A549 (cell line): ENCODE results near the gene APLP2.

Source experiments
- CHD2 ChIP-seq: fragments of 150-350 bp; IDR thresholded peaks from 2 replicates; pipeline ENCODE4 v1.6.1; 2014; ENCODE audit warnings: low read length; ENCODE audit not compliant: partially characterized antibody
- JUN ChIP-seq, 2 experiments: fragments of >200 bp; sonication (Bioruptor Twin); formaldehyde crosslinking; IDR thresholded peaks; 2 replicates in 1 of 2; 3 replicates in 1 of 2; pipeline ENCODE4 v1.6.1; 2016 to 2017
- PHF8 ChIP-seq: fragments of 200-600 bp; sonication (generic); IDR thresholded peaks from 2 replicates; pipeline ENCODE4 v1.6.1; 2016; ENCODE audit warnings: low read depth, mild to moderate bottlenecking, antibody characterized with exemption, moderate library complexity, borderline replicate concordance
- POLR2A ChIP-seq: IDR thresholded peaks from 2 replicates; pipeline ENCODE4 v1.6.1; 2012; ENCODE audit warnings: mild to moderate bottlenecking, low read length
- POLR2AphosphoS2 ChIP-seq: conservative IDR thresholded peaks from 2 replicates; pipeline ENCODE4 v1.6.1; 2012; ENCODE audit warnings: low read length, improper control_type of control experiment, inconsistent platforms
- TF ChIP-seq, protein P1 (sequence below): fragments of >200 bp; sonication (Bioruptor Twin); formaldehyde crosslinking; IDR thresholded peaks from 3 replicates; pipeline ENCODE4 v1.5.1; 2016

DNA sequence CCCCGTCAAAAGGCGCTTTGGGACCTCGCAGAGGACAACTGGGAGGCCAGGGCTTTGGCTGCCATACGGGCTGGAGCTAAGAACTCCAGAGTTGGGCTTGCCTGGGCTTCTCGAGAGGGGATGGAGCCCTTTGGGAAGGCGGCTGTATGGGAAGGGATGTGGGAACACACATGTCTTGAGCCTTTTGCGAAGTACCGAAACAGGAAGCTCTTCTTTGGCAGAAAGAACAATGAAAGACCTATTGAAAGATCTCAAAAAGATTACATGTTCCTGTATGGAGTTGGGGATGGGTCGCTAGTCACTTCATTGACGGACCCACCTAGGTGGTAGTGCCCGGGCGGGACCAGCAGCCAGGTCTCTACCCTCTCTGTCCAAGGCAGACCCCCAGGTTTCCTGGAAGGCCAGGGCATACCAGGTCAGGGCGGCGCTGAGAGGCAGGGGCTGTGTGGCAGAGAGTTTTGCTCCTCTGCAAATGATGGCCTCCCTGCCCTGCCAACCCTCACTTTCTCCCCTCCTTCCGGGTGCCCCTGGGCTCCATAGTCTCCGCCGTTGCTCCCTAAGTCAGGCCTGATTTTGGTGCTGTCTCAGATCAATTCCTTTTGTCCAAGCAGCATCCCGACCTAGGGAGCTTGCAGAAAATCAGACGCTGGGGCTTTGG lies 90.9 kb downstream of the APLP2 start:
- TF ChIP-seq, protein P1, sequence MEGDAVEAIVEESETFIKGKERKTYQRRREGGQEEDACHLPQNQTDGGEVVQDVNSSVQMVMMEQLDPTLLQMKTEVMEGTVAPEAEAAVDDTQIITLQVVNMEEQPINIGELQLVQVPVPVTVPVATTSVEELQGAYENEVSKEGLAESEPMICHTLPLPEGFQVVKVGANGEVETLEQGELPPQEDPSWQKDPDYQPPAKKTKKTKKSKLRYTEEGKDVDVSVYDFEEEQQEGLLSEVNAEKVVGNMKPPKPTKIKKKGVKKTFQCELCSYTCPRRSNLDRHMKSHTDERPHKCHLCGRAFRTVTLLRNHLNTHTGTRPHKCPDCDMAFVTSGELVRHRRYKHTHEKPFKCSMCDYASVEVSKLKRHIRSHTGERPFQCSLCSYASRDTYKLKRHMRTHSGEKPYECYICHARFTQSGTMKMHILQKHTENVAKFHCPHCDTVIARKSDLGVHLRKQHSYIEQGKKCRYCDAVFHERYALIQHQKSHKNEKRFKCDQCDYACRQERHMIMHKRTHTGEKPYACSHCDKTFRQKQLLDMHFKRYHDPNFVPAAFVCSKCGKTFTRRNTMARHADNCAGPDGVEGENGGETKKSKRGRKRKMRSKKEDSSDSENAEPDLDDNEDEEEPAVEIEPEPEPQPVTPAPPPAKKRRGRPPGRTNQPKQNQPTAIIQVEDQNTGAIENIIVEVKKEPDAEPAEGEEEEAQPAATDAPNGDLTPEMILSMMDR = no peak
- TF ChIP-seq POLR2A (no peak), CHD2 (no peak), PHF8 (no peak), POLR2AphosphoS2 (no peak), JUN (IDR thresholded peaks at IDR 0.05) (no peak)
